Stimulated activated naive CD8-positive, alpha-beta T cell treated with anti-CD3 and anti-CD28 coated beads, Interleukin-15, amount 100 ng/mL, for 72 hours (primary cell): Measurements from ENCODE around the gene KRR1.
A peak's percentile ranks its signal among the peaks of the same experiment; 100 is the strongest.
"Not testable (repeated sequence)": the region's sequence is repeated elsewhere in the genome, so short reads cannot be mapped to it uniquely, and the experiment has no call there.

Source experiments
- ATAC-seq: fragments of 150-1000 bp; cut with Tn5 transposase; 2 replicates; pipeline ENCODE4 v1.10.0; 2021; ENCODE audit warnings: mild to moderate bottlenecking, moderate library complexity
- DNase-seq, 2 donors: peaks; one replicate each; pipeline ENCODE4 v3.0.0; 2021 to 2022
- H3K27ac Mint-ChIP-seq, 2 donors: one replicate each; pipeline ENCODE4 v1.8.0; 2022; ENCODE audit warnings: mild to moderate bottlenecking in 2 of 2, mixed read lengths in 2 of 2, moderate library complexity in 2 of 2
- H3K27me3 Mint-ChIP-seq: one replicate; pipeline ENCODE4 v1.8.0; 2022; ENCODE audit warnings: mixed read lengths
- H3K4me1 Mint-ChIP-seq: one replicate; pipeline ENCODE4 v1.8.0; 2022; ENCODE audit warnings: mild to moderate bottlenecking, mixed read lengths
- H3K4me3 Mint-ChIP-seq, 2 donors: one replicate each; pipeline ENCODE4 v1.8.0; 2022; ENCODE audit warnings: mild to moderate bottlenecking in 2 of 2, mixed read lengths in 2 of 2, moderate library complexity in 1 of 2
- H3K9me3 Mint-ChIP-seq, 2 donors: one replicate each; pipeline ENCODE4 v1.8.0; 2022; ENCODE audit warnings: mixed read lengths in 2 of 2

KRR1 gene

GRCh38 chr12:75533239-75533638 lies 21.8 kb upstream of the KRR1 start:
- no peak for DNase-seq
- no peak overlapping the region for H3K27ac Mint-ChIP-seq
- no peaks in the 10 kb centered on the region for H3K4me1 Mint-ChIP-seq
- H3K9me3 Mint-ChIP-seq, result no peaks in the 10 kb centered on the region
- no peak for ATAC-seq
- H3K27me3 Mint-ChIP-seq, result peaks cover 24% of the 10 kb centered on the region
- H3K4me3 Mint-ChIP-seq, result no peak overlapping the region

- H3K4me1 Mint-ChIP-seq, result peaks cover 8% of the 10 kb centered on the region
- DNase-seq (no peak), ATAC-seq (no peak)
- no peak overlapping the region for H3K27ac Mint-ChIP-seq
- no peak overlapping the region for H3K4me3 Mint-ChIP-seq
- H3K9me3 Mint-ChIP-seq, result no peaks in the 10 kb centered on the region
- peaks cover 42% of the 10 kb centered on the region for H3K27me3 Mint-ChIP-seq
Observed at GRCh38 chr12:75529826-75530225, 18.4 kb upstream of the KRR1 start.

GRCh38 chr12:75529316-75529715 lies 17.9 kb upstream of the KRR1 start:
- Mint-ChIP-seq H3K27ac (no peak overlapping the region), H3K27me3 (peaks cover 37% of the 10 kb centered on the region), H3K9me3 (no peaks in the 10 kb centered on the region), H3K4me3 (no peak overlapping the region), H3K4me1 (peaks cover 8% of the 10 kb centered on the region)
- ATAC-seq, result no peak
- no peak for DNase-seq

GRCh38 chr12:75528692-75529091 lies 17.3 kb upstream of the KRR1 start:
- Mint-ChIP-seq H3K27me3 (peaks cover 37% of the 10 kb centered on the region), H3K27ac (no peak overlapping the region), H3K9me3 (no peaks in the 10 kb centered on the region), H3K4me3 (no peak overlapping the region), H3K4me1 (peaks cover 8% of the 10 kb centered on the region)
- DNase-seq (no peak), ATAC-seq (no peak)

- H3K27me3 Mint-ChIP-seq, result peaks cover 41% of the 10 kb centered on the region
- H3K4me3 Mint-ChIP-seq, result no peak overlapping the region
- H3K9me3 Mint-ChIP-seq, result no peaks in the 10 kb centered on the region
- H3K27ac Mint-ChIP-seq, result no peak overlapping the region
- no peak for ATAC-seq
- DNase-seq, result no peak
- H3K4me1 Mint-ChIP-seq, result peaks cover 8% of the 10 kb centered on the region
Observed at GRCh38 chr12:75528272-75528671, 16.9 kb upstream of the KRR1 start.

GRCh38 chr12:75526655-75527511 lies 15.5 kb upstream of the KRR1 start:
- peaks cover 0 to 3% of the 10 kb centered on the region in 2 donors for H3K9me3 Mint-ChIP-seq
- no peak overlapping the region for H3K4me3 Mint-ChIP-seq
- H3K27ac Mint-ChIP-seq, result no peak overlapping the region
- DNase-seq (peak; percentile 10 to 20), ATAC-seq (peak; percentile 83)
- peaks cover 8% of the 10 kb centered on the region for H3K4me1 Mint-ChIP-seq
- peaks cover 55% of the 10 kb centered on the region for H3K27me3 Mint-ChIP-seq

GRCh38 chr12:75525263-75525662 lies 13.9 kb upstream of the KRR1 start:
- H3K9me3 Mint-ChIP-seq, result peaks cover 10 to 12% of the 10 kb centered on the region in 2 donors

GRCh38 chr12:75522124-75522523 lies 10.7 kb upstream of the KRR1 start:
- not testable (repeated sequence) for ATAC-seq, H3K4me1 Mint-ChIP-seq, H3K27ac Mint-ChIP-seq, DNase-seq, H3K4me3 Mint-ChIP-seq
- H3K9me3 Mint-ChIP-seq, result peaks cover 10 to 12% of the 10 kb centered on the region in 2 donors
- H3K27me3 Mint-ChIP-seq, result peaks cover 64% of the 10 kb centered on the region

More at GRCh38 chr12:75525263-75525662, 13.9 kb upstream of the KRR1 start:
- Mint-ChIP-seq H3K4me3 (no peak overlapping the region), H3K4me1 (peaks cover 8% of the 10 kb centered on the region), H3K27ac (no peak overlapping the region), H3K27me3 (peaks cover 56% of the 10 kb centered on the region)
- ATAC-seq (no peak), DNase-seq (no peak)

GRCh38 chr12:75521224-75521623 lies 9.8 kb upstream of the KRR1 start:
- not testable (repeated sequence) for H3K4me3 Mint-ChIP-seq
- H3K27me3 Mint-ChIP-seq, result peaks cover 55% of the 10 kb centered on the region

GRCh38 chr12:75509621-75510020 lies 1.8 kb downstream of the KRR1 start:
- H3K4me3 Mint-ChIP-seq, result peak overlapping the region; percentile 96 to 98
- H3K27me3 Mint-ChIP-seq, result no peaks in the 10 kb centered on the region
- peak overlapping the region in 1 of 2 donors; percentile 71 for H3K27ac Mint-ChIP-seq
- no peaks in the 10 kb centered on the region for H3K9me3 Mint-ChIP-seq
- ATAC-seq (no peak), DNase-seq (no peak)
- peaks cover 37% of the 10 kb centered on the region for H3K4me1 Mint-ChIP-seq

More at GRCh38 chr12:75521224-75521623, 9.8 kb upstream of the KRR1 start:
- not testable (repeated sequence) for DNase-seq, H3K27ac Mint-ChIP-seq, H3K4me1 Mint-ChIP-seq, ATAC-seq
- peaks cover 10 to 12% of the 10 kb centered on the region in 2 donors for H3K9me3 Mint-ChIP-seq

GRCh38 chr12:75508159-75508558 lies 3.2 kb downstream of the KRR1 start:
- no peaks in the 10 kb centered on the region for H3K9me3 Mint-ChIP-seq
- no peak overlapping the region for H3K27ac Mint-ChIP-seq
- no peaks in the 10 kb centered on the region for H3K27me3 Mint-ChIP-seq
- no peak for DNase-seq
- no peak for ATAC-seq
- peaks cover 37% of the 10 kb centered on the region for H3K4me1 Mint-ChIP-seq
- peak overlapping the region in 1 of 2 donors; percentile 17 for H3K4me3 Mint-ChIP-seq

GRCh38 chr12:75507086-75507485 lies 4.3 kb downstream of the KRR1 start:
- peaks cover 37% of the 10 kb centered on the region for H3K4me1 Mint-ChIP-seq
- H3K27ac Mint-ChIP-seq, result no peak overlapping the region
- no peaks in the 10 kb centered on the region for H3K27me3 Mint-ChIP-seq
- no peak for ATAC-seq
- DNase-seq, result no peak
- H3K9me3 Mint-ChIP-seq, result no peaks in the 10 kb centered on the region
- H3K4me3 Mint-ChIP-seq, result no peak overlapping the region

- no peak overlapping the region for H3K4me3 Mint-ChIP-seq
- DNase-seq (no peak), ATAC-seq (peak; percentile 35)
- peaks cover 32% of the 10 kb centered on the region for H3K4me1 Mint-ChIP-seq
- H3K27me3 Mint-ChIP-seq, result no peaks in the 10 kb centered on the region
- H3K9me3 Mint-ChIP-seq, result no peaks in the 10 kb centered on the region
- H3K27ac Mint-ChIP-seq, result no peak overlapping the region
Observed at GRCh38 chr12:75505706-75506312, 5.6 kb downstream of the KRR1 start.

- no peak overlapping the region for H3K27ac Mint-ChIP-seq
- no peaks in the 10 kb centered on the region for H3K9me3 Mint-ChIP-seq
- H3K27me3 Mint-ChIP-seq, result no peaks in the 10 kb centered on the region
- no peak overlapping the region for H3K4me3 Mint-ChIP-seq
- DNase-seq (no peak), ATAC-seq (no peak)
- H3K4me1 Mint-ChIP-seq, result peaks cover 14% of the 10 kb centered on the region
Observed at GRCh38 chr12:75503866-75504265, 7.5 kb downstream of the KRR1 start.

- no peak for ATAC-seq
- Mint-ChIP-seq H3K4me3 (no peak overlapping the region), H3K9me3 (no peaks in the 10 kb centered on the region), H3K27ac (no peak overlapping the region), H3K27me3 (no peaks in the 10 kb centered on the region), H3K4me1 (peaks cover 10% of the 10 kb centered on the region)
- no peak for DNase-seq
Observed at GRCh38 chr12:75503459-75503858, 8.0 kb downstream of the KRR1 start.

- Mint-ChIP-seq H3K9me3 (no peaks in the 10 kb centered on the region), H3K4me3 (no peak overlapping the region), H3K27ac (no peak overlapping the region), H3K4me1 (peaks cover 20% of the 10 kb centered on the region), H3K27me3 (no peaks in the 10 kb centered on the region)
- ATAC-seq, result no peak
- no peak for DNase-seq
Observed at GRCh38 chr12:75491169-75491568, 20.2 kb downstream of the KRR1 start.
